Epithelial cell of proximal tubule (primary cell): ENCODE results near the gene RAB6B. TPM values are rescaled to one million over a fixed set of nuclear protein-coding genes. Genes with fewer than 3 reads are reported as not detected.

Experiments used
- DNase-seq: peaks from one replicate; pipeline ENCODE4 v3.0.0-alpha.2; 2011; ENCODE audit warnings: low read depth
- H3K4me3 ChIP-seq: 2 replicates; pipeline ENCODE4 v1.5.1; 2011; ENCODE audit warnings: low read depth, mild to moderate bottlenecking, low read length
- CTCF ChIP-seq: conservative IDR thresholded peaks from 2 replicates; pipeline ENCODE4 v1.5.1; 2012; ENCODE audit warnings: low read depth, mild to moderate bottlenecking, low read length
- total RNA-seq: library from RNA; depleted of rRNA; stranded (reverse); fragments of >200 nt; gene quantifications from 2 replicates; pipeline ENCODE4 v1.2.3, GENCODE V29; 2015

RAB6B gene
- total RNA-seq, 1 donor from 2014 or later = 3.5 TPM

DNA sequence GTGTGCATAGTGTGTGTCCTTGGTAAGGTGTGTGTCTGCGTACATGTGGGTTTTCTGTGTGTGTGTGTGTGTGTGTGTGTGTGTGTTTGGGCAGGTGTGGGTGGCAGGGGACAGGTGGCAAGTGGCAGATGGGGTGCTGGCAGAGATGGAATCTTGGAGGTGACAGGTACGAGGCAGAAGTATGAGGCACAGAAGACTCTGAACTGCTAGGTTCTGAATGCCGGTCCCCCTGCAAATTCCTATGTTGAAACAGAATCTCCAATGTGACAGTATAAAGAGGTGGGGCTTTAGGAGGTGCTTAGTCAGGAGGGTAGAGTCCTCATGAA lies 60.3 kb downstream of the RAB6B start:
- no peak for TF ChIP-seq CTCF
- no peak overlapping the region for H3K4me3 ChIP-seq
- no peak for DNase-seq

GRCh38 chr3:133834621-133835417 lies 60.9 kb downstream of the RAB6B start:
- TF ChIP-seq CTCF = no peak
- DNase-seq = no peak

GRCh38 chr3:133833880-133834620 lies 61.6 kb downstream of the RAB6B start:
- TF ChIP-seq CTCF = no peak
- no peak overlapping the region for H3K4me3 ChIP-seq
- no peak for DNase-seq

More at GRCh38 chr3:133834621-133835417, 60.9 kb downstream of the RAB6B start:
- H3K4me3 ChIP-seq = no peak overlapping the region

GRCh38 chr3:133833267-133833666 lies 62.4 kb downstream of the RAB6B start:
- DNase-seq = no peak
- no peak for TF ChIP-seq CTCF

DNA sequence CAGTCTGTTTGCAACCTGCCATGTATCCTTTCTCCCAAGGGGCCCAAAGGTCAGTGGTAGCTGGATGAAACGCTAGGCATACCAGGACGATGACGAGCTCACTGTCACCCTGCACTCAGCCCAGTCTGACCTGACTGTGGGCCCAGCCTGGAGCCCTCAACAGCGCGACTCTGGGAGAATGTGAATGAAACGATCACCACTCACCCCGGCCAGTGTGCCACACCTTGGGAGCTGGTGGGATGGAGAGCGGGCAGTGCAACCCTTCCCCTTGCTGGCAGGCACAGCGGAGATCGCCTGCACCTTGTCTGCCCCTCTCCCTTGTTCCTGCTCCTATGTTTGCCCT lies 62.9 kb downstream of the RAB6B start:
- DNase-seq = no peak
- no peak overlapping the region for H3K4me3 ChIP-seq
- no peak for TF ChIP-seq CTCF

More at GRCh38 chr3:133833267-133833666, 62.4 kb downstream of the RAB6B start:
- no peak overlapping the region for H3K4me3 ChIP-seq

GRCh38 chr3:133831966-133832801 lies 63.5 kb downstream of the RAB6B start:
- H3K4me3 ChIP-seq = no peak overlapping the region
- DNase-seq = no peak
- TF ChIP-seq CTCF = no peak
